ENCODE results near the gene NPEPPS. TPM values are rescaled to one million over a fixed set of nuclear protein-coding genes. Genes with fewer than 3 reads are reported as not detected.

The NPEPPS gene
- total and polyA plus RNA-seq, 2 of the 8 experiments (the other 6 are each of a cell fraction or from before 2014, with no cell fraction given) = 53.6 to 118 TPM

GRCh38 chr17:47607481-47607880 is 76.6 kb downstream of the NPEPPS start:
- Histone ChIP-seq H3K4me1 (replicated peaks in 1 of 4; ENCODE audit: control insufficient read depth in 3 of 4, insufficient read depth in 4 of 4, low read length in 3 of 4) (no peaks in the 10 kb centered on the region), H2BK12ac (ENCODE audit: low read depth, low read length) (no peak overlapping the region), H3K23ac (ENCODE audit: insufficient read length) (no peak overlapping the region), H3K4me3 (ENCODE audit: extremely low read depth in 1 of 4, insufficient read depth in 2 of 4, low read depth in 3 of 4, low read length in 4 of 4) (no peak overlapping the region), H3K79me1 (ENCODE audit: low read depth, low read length) (no peaks in the 10 kb centered on the region), H3K4me2 (ENCODE audit: insufficient read depth in 1 of 2, low read depth in 2 of 2, low read length in 2 of 2) (no peak overlapping the region), H3K56ac (replicated peaks; ENCODE audit: insufficient read length, low read depth, low read length) (no peak overlapping the region), H4K91ac (replicated peaks; ENCODE audit: insufficient read length, low read length) (no peak overlapping the region), H2BK15ac (ENCODE audit: low read length) (no peak overlapping the region), H3K27me3 (replicated peaks in 1 of 4; ENCODE audit: control insufficient read depth in 3 of 4, extremely low read depth in 1 of 4, insufficient read depth in 3 of 4, low read length in 3 of 4) (no peaks in the 10 kb centered on the region), H3K14ac (ENCODE audit: insufficient read length) (no peak overlapping the region), H3K9ac (replicated peaks in 1 of 4; ENCODE audit: extremely low read depth in 1 of 4, low read depth in 3 of 4, low read length in 3 of 4) (no peak overlapping the region), H2AFZ (ENCODE audit: low read length) (no peak overlapping the region), H3K9me3 (ENCODE audit: insufficient read depth in 2 of 2, low read depth in 1 of 2, low read length in 1 of 2) (no peaks in the 10 kb centered on the region), H4K20me1 (replicated peaks in 1 of 2; ENCODE audit: control insufficient read depth in 1 of 2, insufficient read depth in 2 of 2, low read length in 2 of 2) (no peaks in the 10 kb centered on the region), H2AK5ac (ENCODE audit: low read depth, low read length) (no peak overlapping the region), H3K79me2 (ENCODE audit: control insufficient read depth in 1 of 2, insufficient read depth in 2 of 2, low read length in 2 of 2) (no peaks in the 10 kb centered on the region), H3K4ac (replicated peaks; ENCODE audit: insufficient read length, low read depth, low read length) (no peak overlapping the region), H2BK120ac (replicated peaks; ENCODE audit: low read depth, low read length) (no peak overlapping the region), H4K5ac (ENCODE audit: insufficient read length, low read depth, low read length) (no peak overlapping the region), H3K18ac (ENCODE audit: extremely low read depth, low read length) (no peak overlapping the region), H3K23me2 (ENCODE audit: low read depth, low read length) (no peaks in the 10 kb centered on the region), H4K8ac (ENCODE audit: extremely low read depth, insufficient read depth, low read length) (no peak overlapping the region), H3K27ac (ENCODE audit: low read depth, low read length) (no peak overlapping the region), H2BK20ac (ENCODE audit: low read length) (no peak overlapping the region), H2BK5ac (ENCODE audit: low read depth, low read length) (no peak overlapping the region), H3K36me3 (ENCODE audit: control insufficient read depth in 2 of 4, insufficient read depth in 4 of 4, low read length in 3 of 4) (peaks cover 8 to 47% (median 24%) of the 10 kb centered on the region in 4 experiments; a peak in 7 of 8 replicates)
- FAIRE-seq = no peak
- 93% methylated on average over 3 of the region's 3 CpGs; no CpG with 5 or more reads in 1 of the 2 experiments for WGBS, 2 experiments (ENCODE audit: extremely low coverage in 1 of 2, insufficient coverage in 1 of 2, insufficient read length in 1 of 2, insufficient replicate concordance in 2 of 2, low coverage in 1 of 2, low lambda C conversion rate in 2 of 2, missing lambda C conversion rate in 1 of 2)
- DNase-seq (ENCODE audit: low read depth in 1 of 2, low spot score in 2 of 2) = no peak
- ChIA-PET POLR2A (ENCODE audit: partially characterized antibody) (interaction anchor here (0.6 kb wide), 1 partner anchor 205 kb away, joined by 3 read pairs; no protein-coding TSS in a partner anchor), CTCF (ENCODE audit: partially characterized antibody) (interaction anchor here (1.4 to 1.5 kb wide), 2 partner anchors 9 to 11 kb away, joined by 4 to 6 read pairs; no protein-coding TSS in a partner anchor)
- TF ChIP-seq HDAC2 (IDR thresholded peaks at IDR 0.05; ENCODE audit: borderline replicate concordance in 1 of 2, low read depth in 2 of 2, low read length in 2 of 2) (no peak), POU5F1 (IDR thresholded peaks at IDR 0.05; ENCODE audit: low read depth, low read length) (no peak), KDM4A (IDR thresholded peaks at IDR 0.05; ENCODE audit: low read depth, low read length, severe bottlenecking) (no peak), SP4 (IDR thresholded peaks at IDR 0.05; ENCODE audit: low read length) (no peak), BRCA1 (IDR thresholded peaks at IDR 0.05; ENCODE audit: low read depth, low read length) (no peak), CTBP2 (IDR thresholded peaks at IDR 0.05; ENCODE audit: borderline replicate concordance, insufficient read depth, insufficient read length, low read length) (no peak), SAP30 (IDR thresholded peaks at IDR 0.05; ENCODE audit: insufficient read depth, insufficient replicate concordance, low read length) (no peak)

All from H1 (cell line).